ENCODE results near the gene ROBO1. TPM values are rescaled to one million over a fixed set of nuclear protein-coding genes. Genes with fewer than 3 reads are reported as not detected.

ROBO1 gene
- total and polyA plus RNA-seq, 3 experiments from 2014 or later, result 0.54 to 0.59 (median 0.55) TPM

- Histone ChIP-seq H3K4me3 (ENCODE audit: low read length) (no peak overlapping the region), H3K9me3 (ENCODE audit: low read length) (no peaks in the 10 kb centered on the region), H3K36me3 (ENCODE audit: insufficient read depth, low read length) (no peaks in the 10 kb centered on the region), H3K27ac (ENCODE audit: low read depth, low read length) (no peak overlapping the region), H3K4me1 (ENCODE audit: insufficient read depth, low read length) (no peaks in the 10 kb centered on the region), H3K27me3 (ENCODE audit: insufficient read depth, low read length, poor library complexity, severe bottlenecking) (no peaks in the 10 kb centered on the region)
- POLR2A ChIA-PET, result interaction anchor here (0.6 kb wide), 1 partner anchor 273 kb away, joined by 3 read pairs; no protein-coding TSS in a partner anchor
- no peak for DNase-seq
- H3K27me3 Mint-ChIP-seq, result no peaks in the 10 kb centered on the region
- H3K4me3 Mint-ChIP-seq, result no peak overlapping the region
- H3K27ac Mint-ChIP-seq, result no peak overlapping the region
- H3K36me3 Mint-ChIP-seq, result no peaks in the 10 kb centered on the region
- CTCF ChIA-PET, result no interaction called here
- H3K4me1 Mint-ChIP-seq, result no peaks in the 10 kb centered on the region
- peaks cover 0 to 12% (median 2%) of the 10 kb centered on the region in 5 donors for H3K9me3 Mint-ChIP-seq
These were observed 1123.0 kb downstream of the ROBO1 start for GRCh38 chr3:78644847-78645246.

- Mint-ChIP-seq H3K4me1 (no peaks in the 10 kb centered on the region), H3K9me3 (peaks cover 0 to 14% (median 3%) of the 10 kb centered on the region in 5 donors), H3K36me3 (no peaks in the 10 kb centered on the region), H3K27me3 (peaks cover 0 to 2% of the 10 kb centered on the region in 2 donors), H3K4me3 (no peak overlapping the region), H3K27ac (no peak overlapping the region)
- Histone ChIP-seq H3K4me3 (ENCODE audit: low read length) (no peak overlapping the region), H3K27me3 (ENCODE audit: insufficient read depth, low read length, poor library complexity, severe bottlenecking) (no peaks in the 10 kb centered on the region), H3K9me3 (ENCODE audit: low read length) (no peaks in the 10 kb centered on the region), H3K27ac (ENCODE audit: low read depth, low read length) (no peak overlapping the region), H3K4me1 (ENCODE audit: insufficient read depth, low read length) (no peaks in the 10 kb centered on the region), H3K36me3 (ENCODE audit: insufficient read depth, low read length) (no peaks in the 10 kb centered on the region)
- ChIA-PET POLR2A (no interaction called here), CTCF (no interaction called here)
- no peak for DNase-seq
These were observed 1125.4 kb downstream of the ROBO1 start for GRCh38 chr3:78642226-78643035.

GRCh38 chr3:78641703-78642102, 1126.1 kb downstream of the ROBO1 start:
- H3K4me1 ChIP-seq (ENCODE audit: insufficient read depth, low read length), result no peaks in the 10 kb centered on the region
- H3K27me3 ChIP-seq (ENCODE audit: insufficient read depth, low read length, poor library complexity, severe bottlenecking), result no peaks in the 10 kb centered on the region
- Mint-ChIP-seq H3K36me3 (no peaks in the 10 kb centered on the region), H3K27me3 (peaks cover 0 to 2% of the 10 kb centered on the region in 2 donors), H3K27ac (no peak overlapping the region), H3K9me3 (peaks cover 0 to 18% (median 3%) of the 10 kb centered on the region in 5 donors), H3K4me3 (no peak overlapping the region), H3K4me1 (no peaks in the 10 kb centered on the region)
- DNase-seq, result no peak
- no peak overlapping the region for H3K27ac ChIP-seq (ENCODE audit: low read depth, low read length)
- POLR2A ChIA-PET, result no interaction called here
- H3K9me3 ChIP-seq (ENCODE audit: low read length), result no peaks in the 10 kb centered on the region
- H3K36me3 ChIP-seq (ENCODE audit: insufficient read depth, low read length), result no peaks in the 10 kb centered on the region
- no peak overlapping the region for H3K4me3 ChIP-seq (ENCODE audit: low read length)
- CTCF ChIA-PET, result no interaction called here

- Histone ChIP-seq H3K4me3 (ENCODE audit: low read length) (no peak overlapping the region), H3K36me3 (ENCODE audit: insufficient read depth, low read length) (no peaks in the 10 kb centered on the region), H3K9me3 (ENCODE audit: low read length) (no peaks in the 10 kb centered on the region), H3K4me1 (ENCODE audit: insufficient read depth, low read length) (no peaks in the 10 kb centered on the region), H3K27me3 (ENCODE audit: insufficient read depth, low read length, poor library complexity, severe bottlenecking) (no peaks in the 10 kb centered on the region), H3K27ac (ENCODE audit: low read depth, low read length) (no peak overlapping the region)
- Mint-ChIP-seq H3K4me1 (no peaks in the 10 kb centered on the region), H3K9me3 (peaks cover 0 to 15% (median 0%) of the 10 kb centered on the region in 5 donors), H3K27me3 (peaks cover 0 to 2% of the 10 kb centered on the region in 2 donors), H3K36me3 (no peaks in the 10 kb centered on the region), H3K27ac (no peak overlapping the region), H3K4me3 (no peak overlapping the region)
- ChIA-PET POLR2A (no interaction called here), CTCF (no interaction called here)
- DNase-seq, result no peak
These were observed 1133.5 kb downstream of the ROBO1 start for GRCh38 chr3:78634316-78634715.

- POLR2A ChIA-PET, result no interaction called here
- Mint-ChIP-seq H3K9me3 (peaks cover 0 to 18% (median 1%) of the 10 kb centered on the region in 5 donors), H3K4me1 (no peaks in the 10 kb centered on the region), H3K36me3 (no peaks in the 10 kb centered on the region), H3K4me3 (no peak overlapping the region), H3K27ac (no peak overlapping the region), H3K27me3 (peaks cover 0 to 2% of the 10 kb centered on the region in 2 donors)
- Histone ChIP-seq H3K27me3 (ENCODE audit: insufficient read depth, low read length, poor library complexity, severe bottlenecking) (no peaks in the 10 kb centered on the region), H3K9me3 (ENCODE audit: low read length) (no peaks in the 10 kb centered on the region), H3K4me1 (ENCODE audit: insufficient read depth, low read length) (no peaks in the 10 kb centered on the region), H3K36me3 (ENCODE audit: insufficient read depth, low read length) (no peaks in the 10 kb centered on the region), H3K27ac (ENCODE audit: low read depth, low read length) (no peak overlapping the region), H3K4me3 (ENCODE audit: low read length) (no peak overlapping the region)
- CTCF ChIA-PET, result no interaction called here
- DNase-seq, result no peak
These were observed 1134.2 kb downstream of the ROBO1 start for GRCh38 chr3:78633626-78634025.

- CTCF ChIA-PET, result no interaction called here
- H3K4me3 Mint-ChIP-seq, result no peak overlapping the region
These were observed 1134.8 kb downstream of the ROBO1 start for GRCh38 chr3:78632925-78633553.

GRCh38 chr3:78629544-78629943, 1138.3 kb downstream of the ROBO1 start:
- Mint-ChIP-seq H3K27me3 (no peaks in the 10 kb centered on the region), H3K4me1 (no peaks in the 10 kb centered on the region), H3K36me3 (no peaks in the 10 kb centered on the region), H3K4me3 (no peak overlapping the region), H3K9me3 (peaks cover 0 to 17% (median 3%) of the 10 kb centered on the region in 5 donors), H3K27ac (no peak overlapping the region)
- Histone ChIP-seq H3K9me3 (ENCODE audit: low read length) (no peaks in the 10 kb centered on the region), H3K4me1 (ENCODE audit: insufficient read depth, low read length) (no peaks in the 10 kb centered on the region), H3K27ac (ENCODE audit: low read depth, low read length) (no peak overlapping the region), H3K27me3 (ENCODE audit: insufficient read depth, low read length, poor library complexity, severe bottlenecking) (no peaks in the 10 kb centered on the region), H3K4me3 (ENCODE audit: low read length) (no peak overlapping the region), H3K36me3 (ENCODE audit: insufficient read depth, low read length) (no peaks in the 10 kb centered on the region)
- ChIA-PET CTCF (no interaction called here), POLR2A (no interaction called here)
- no peak for DNase-seq

More at GRCh38 chr3:78632925-78633553, 1134.8 kb downstream of the ROBO1 start:
- no peak for DNase-seq
- POLR2A ChIA-PET, result no interaction called here
- H3K9me3 ChIP-seq (ENCODE audit: low read length), result no peaks in the 10 kb centered on the region
- H3K4me3 ChIP-seq (ENCODE audit: low read length), result no peak overlapping the region
- no peaks in the 10 kb centered on the region for H3K36me3 ChIP-seq (ENCODE audit: insufficient read depth, low read length)
- H3K9me3 Mint-ChIP-seq, result peaks cover 0 to 21% (median 3%) of the 10 kb centered on the region in 5 donors
- H3K27ac Mint-ChIP-seq, result no peak overlapping the region
- H3K4me1 ChIP-seq (ENCODE audit: insufficient read depth, low read length), result no peaks in the 10 kb centered on the region
- H3K27me3 ChIP-seq (ENCODE audit: insufficient read depth, low read length, poor library complexity, severe bottlenecking), result no peaks in the 10 kb centered on the region
- H3K36me3 Mint-ChIP-seq, result no peaks in the 10 kb centered on the region
- H3K4me1 Mint-ChIP-seq, result no peaks in the 10 kb centered on the region
- H3K27ac ChIP-seq (ENCODE audit: low read depth, low read length), result no peak overlapping the region
- no peaks in the 10 kb centered on the region for H3K27me3 Mint-ChIP-seq

GRCh38 chr3:78621061-78621716, 1146.6 kb downstream of the ROBO1 start:
- H3K4me3 Mint-ChIP-seq, result no peak overlapping the region
- no peaks in the 10 kb centered on the region for H3K36me3 Mint-ChIP-seq
- POLR2A ChIA-PET, result no interaction called here
- H3K9me3 ChIP-seq (ENCODE audit: low read length), result no peaks in the 10 kb centered on the region
- DNase-seq, result no peak
- peaks cover 0 to 12% (median 4%) of the 10 kb centered on the region in 5 donors for H3K9me3 Mint-ChIP-seq
- no peaks in the 10 kb centered on the region for H3K27me3 ChIP-seq (ENCODE audit: insufficient read depth, low read length, poor library complexity, severe bottlenecking)
- CTCF ChIA-PET, result no interaction called here
- H3K4me1 Mint-ChIP-seq, result no peaks in the 10 kb centered on the region
- H3K4me1 ChIP-seq (ENCODE audit: insufficient read depth, low read length), result no peaks in the 10 kb centered on the region
- H3K36me3 ChIP-seq (ENCODE audit: insufficient read depth, low read length), result no peaks in the 10 kb centered on the region
- H3K27ac ChIP-seq (ENCODE audit: low read depth, low read length), result no peak overlapping the region
- H3K27me3 Mint-ChIP-seq, result no peaks in the 10 kb centered on the region
- H3K27ac Mint-ChIP-seq, result no peak overlapping the region
- no peak overlapping the region for H3K4me3 ChIP-seq (ENCODE audit: low read length)
